MCF 10A (cell line): ENCODE data around the gene CRYL1. TPM values are rescaled to one million over a fixed set of nuclear protein-coding genes. Genes with fewer than 3 reads are reported as not detected.

Source experiments
- BruUV-seq: library from RNA; stranded (reverse); fragments of 400-500 nt; replicated peaks from 2 replicates; lab custom pipeline; 2021; lab: Mats Ljungman, UMichigan
- CTCF ChIA-PET: fragments of 300-600 bp; sonication (Branson Sonifier 250); formaldehyde crosslinking; extraction: SDS; loops from one replicate; lab custom pipeline; 2021; ENCODE audit warnings: antibody characterized with exemption, inconsistent platforms; lab: Yijun Ruan, JAX
- POLR2A ChIA-PET: fragments of 300-600, 350-650 bp; sonication (Branson Sonifier 250); formaldehyde crosslinking; extraction: SDS; loops from one replicate; lab custom pipeline; 2020; ENCODE audit warnings: antibody characterized with exemption, inconsistent platforms; lab: Yijun Ruan, JAX
- DNase-seq: peaks from one replicate; pipeline ENCODE4 v3.0.0-alpha.2; 2018; ENCODE audit not compliant: unreplicated experiment
- H3K27ac Mint-ChIP-seq: one replicate; pipeline ENCODE4 v1.8.0; 2022; ENCODE audit warnings: mild to moderate bottlenecking, low read depth, mixed read lengths; ENCODE audit not compliant: unreplicated experiment
- H3K27me3 Mint-ChIP-seq: one replicate; pipeline ENCODE4 v1.8.0; 2022; ENCODE audit warnings: mixed read lengths; ENCODE audit not compliant: insufficient read depth, unreplicated experiment
- H3K36me3 Mint-ChIP-seq: one replicate; pipeline ENCODE4 v1.8.0; 2022; ENCODE audit warnings: mild to moderate bottlenecking, moderate library complexity, mixed read lengths; ENCODE audit not compliant: insufficient read depth, unreplicated experiment
- H3K4me1 Mint-ChIP-seq: one replicate; pipeline ENCODE4 v1.8.0; 2022; ENCODE audit warnings: mixed read lengths; ENCODE audit not compliant: insufficient read depth, unreplicated experiment
- H3K4me3 Mint-ChIP-seq: one replicate; pipeline ENCODE4 v1.8.0; 2022; ENCODE audit warnings: mild to moderate bottlenecking, moderate library complexity, mixed read lengths; ENCODE audit not compliant: unreplicated experiment
- H3K9me3 Mint-ChIP-seq: one replicate; pipeline ENCODE4 v1.8.0; 2022; ENCODE audit warnings: mixed read lengths; ENCODE audit not compliant: unreplicated experiment
- intact Hi-C: fragments of 100-400 bp; cut with micrococcal nuclease; formaldehyde crosslinking; loops from 2 replicates; pipeline ENCODE4 v1.14.1; 2022
- total RNA-seq: library from RNA; stranded (reverse); gene quantifications from 2 replicates; pipeline ENCODE4 v1.2.3, GENCODE V29; 2022
- TF ChIP-seq, protein P1 (sequence below): fragments of 200-600 bp; IDR thresholded peaks from one replicate; pipeline ENCODE4 v1.8.0; 2022; ENCODE audit warnings: antibody characterized with exemption, mild to moderate bottlenecking; ENCODE audit not compliant: unreplicated experiment

Gene CRYL1
- total RNA-seq, 1 experiment from 2014 or later = 15.1 TPM

GRCh38 chr13:20550799-20551198, 25.1 kb upstream of the CRYL1 start:
- no peak for DNase-seq
- TF ChIP-seq, protein P1, sequence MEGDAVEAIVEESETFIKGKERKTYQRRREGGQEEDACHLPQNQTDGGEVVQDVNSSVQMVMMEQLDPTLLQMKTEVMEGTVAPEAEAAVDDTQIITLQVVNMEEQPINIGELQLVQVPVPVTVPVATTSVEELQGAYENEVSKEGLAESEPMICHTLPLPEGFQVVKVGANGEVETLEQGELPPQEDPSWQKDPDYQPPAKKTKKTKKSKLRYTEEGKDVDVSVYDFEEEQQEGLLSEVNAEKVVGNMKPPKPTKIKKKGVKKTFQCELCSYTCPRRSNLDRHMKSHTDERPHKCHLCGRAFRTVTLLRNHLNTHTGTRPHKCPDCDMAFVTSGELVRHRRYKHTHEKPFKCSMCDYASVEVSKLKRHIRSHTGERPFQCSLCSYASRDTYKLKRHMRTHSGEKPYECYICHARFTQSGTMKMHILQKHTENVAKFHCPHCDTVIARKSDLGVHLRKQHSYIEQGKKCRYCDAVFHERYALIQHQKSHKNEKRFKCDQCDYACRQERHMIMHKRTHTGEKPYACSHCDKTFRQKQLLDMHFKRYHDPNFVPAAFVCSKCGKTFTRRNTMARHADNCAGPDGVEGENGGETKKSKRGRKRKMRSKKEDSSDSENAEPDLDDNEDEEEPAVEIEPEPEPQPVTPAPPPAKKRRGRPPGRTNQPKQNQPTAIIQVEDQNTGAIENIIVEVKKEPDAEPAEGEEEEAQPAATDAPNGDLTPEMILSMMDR = no peak
- intact Hi-C loops = no loop called here
- no peak overlapping the region for H3K4me3 Mint-ChIP-seq
- no peaks in the 10 kb centered on the region for H3K4me1 Mint-ChIP-seq
- ChIA-PET CTCF (no interaction called here), POLR2A (interaction anchor here (0.6 kb wide), 1 partner anchor 17 kb away, joined by 3 read pairs; no protein-coding TSS in a partner anchor)
- H3K27ac Mint-ChIP-seq = no peak overlapping the region
- no TSS peak for BruUV-seq
- H3K9me3 Mint-ChIP-seq = no peaks in the 10 kb centered on the region
- H3K27me3 Mint-ChIP-seq = no peaks in the 10 kb centered on the region
- no peaks in the 10 kb centered on the region for H3K36me3 Mint-ChIP-seq

GRCh38 chr13:20547479-20547908, 21.8 kb upstream of the CRYL1 start:
- H3K9me3 Mint-ChIP-seq = no peaks in the 10 kb centered on the region

DNA sequence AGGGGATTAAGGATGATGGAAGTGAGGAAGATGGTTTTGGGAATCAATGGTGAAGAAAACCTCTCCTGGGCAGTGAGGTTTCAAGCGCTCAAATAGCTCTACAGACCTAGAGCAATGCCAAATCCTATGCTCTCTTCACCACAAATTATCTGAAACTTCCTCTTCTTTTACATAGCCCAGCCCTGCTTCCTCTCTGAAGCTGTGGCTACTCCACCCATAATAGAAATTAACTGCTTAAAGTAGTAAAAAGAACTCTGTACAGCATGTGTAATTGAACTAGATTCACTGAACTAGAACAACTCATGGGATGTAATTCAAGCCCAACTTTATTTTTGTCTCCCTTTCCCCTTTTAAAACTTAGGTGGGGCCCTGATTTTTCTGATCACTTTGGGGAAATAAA, 20.9 kb upstream of the CRYL1 start:
- BruUV-seq = no TSS peak
- TF ChIP-seq, protein P1 = no peak
- no peaks in the 10 kb centered on the region for H3K9me3 Mint-ChIP-seq
- ChIA-PET CTCF (interaction anchor here (0.7 kb wide), 1 partner anchor 91 kb away, joined by 3 read pairs; no protein-coding TSS in a partner anchor), POLR2A (no interaction called here)
- DNase-seq = no peak
- no peak overlapping the region for H3K27ac Mint-ChIP-seq
- H3K4me3 Mint-ChIP-seq = no peak overlapping the region
- H3K36me3 Mint-ChIP-seq = no peaks in the 10 kb centered on the region
- intact Hi-C loops = no loop called here
- no peaks in the 10 kb centered on the region for H3K4me1 Mint-ChIP-seq
- H3K27me3 Mint-ChIP-seq = no peaks in the 10 kb centered on the region

More at GRCh38 chr13:20547479-20547908, 21.8 kb upstream of the CRYL1 start:
- DNase-seq = no peak
- BruUV-seq = no TSS peak
- no peaks in the 10 kb centered on the region for H3K4me1 Mint-ChIP-seq
- no peak overlapping the region for H3K27ac Mint-ChIP-seq
- TF ChIP-seq, protein P1 = no peak
- ChIA-PET CTCF (no interaction called here), POLR2A (no interaction called here)
- H3K36me3 Mint-ChIP-seq = no peaks in the 10 kb centered on the region
- intact Hi-C loops = no loop called here
- H3K27me3 Mint-ChIP-seq = no peaks in the 10 kb centered on the region
- no peak overlapping the region for H3K4me3 Mint-ChIP-seq

GRCh38 chr13:20544201-20544923, 18.7 kb upstream of the CRYL1 start:
- DNase-seq = no peak
- Mint-ChIP-seq H3K27me3 (no peaks in the 10 kb centered on the region), H3K9me3 (no peaks in the 10 kb centered on the region), H3K4me3 (no peak overlapping the region), H3K27ac (no peak overlapping the region), H3K4me1 (no peaks in the 10 kb centered on the region), H3K36me3 (no peaks in the 10 kb centered on the region)
- intact Hi-C loops = no loop called here
- TF ChIP-seq, protein P1 = no peak
- CTCF ChIA-PET = no interaction called here
- POLR2A ChIA-PET = interaction anchor here (0.7 to 1.1 kb wide), 2 partner anchors 13 to 22 kb away, joined by 3 to 4 read pairs; no protein-coding TSS in a partner anchor
- BruUV-seq = no TSS peak
